H1 (cell line): Measurements from ENCODE around the gene PRR36. TPM values are rescaled to one million over a fixed set of nuclear protein-coding genes. Genes with fewer than 3 reads are reported as not detected.
A peak's percentile ranks its signal among the peaks of the same experiment; 100 is the strongest.

Source experiments
- CTCF ChIA-PET: fragments of 300-600 bp; sonication (Branson Sonifier 250); formaldehyde crosslinking; loops from one replicate; lab custom pipeline; 2021; ENCODE audit not compliant: partially characterized antibody; lab: Charles Lee
- POLR2A ChIA-PET: fragments of 300-600 bp; sonication (Branson Sonifier 250); formaldehyde crosslinking; loops from one replicate; lab custom pipeline; 2021; ENCODE audit warnings: inconsistent platforms; ENCODE audit not compliant: partially characterized antibody; lab: Charles Lee
- DNase-seq, 2 experiments: peaks; one replicate each; pipeline versions ENCODE4 v3.0.0 to v3.0.0-alpha.2; 2010 to 2022; ENCODE audit warnings: low spot score in 2 of 2, low read depth in 1 of 2, mixed read lengths in 1 of 2
- FAIRE-seq: peaks from 2 replicates; lab custom pipeline; 2011; peaks lifted over from hg19 to GRCh38; lab: Jason Lieb, UNC
- H2AFZ ChIP-seq: 2 replicates; pipeline ENCODE4 v1.8.1; 2012; ENCODE audit warnings: low read length, inconsistent platforms
- H2AK5ac ChIP-seq: 2 replicates; pipeline ENCODE4 v1.6.1; 2013; ENCODE audit warnings: low read depth, low read length
- H2BK120ac ChIP-seq: replicated peaks from 2 replicates; pipeline ENCODE3; 2013; ENCODE audit warnings: low read depth, low read length, inconsistent platforms
- H2BK12ac ChIP-seq: 2 replicates; pipeline ENCODE4 v1.6.1; 2013; ENCODE audit warnings: low read depth, low read length
- H2BK15ac ChIP-seq: 2 replicates; pipeline ENCODE4 v1.6.1; 2013; ENCODE audit warnings: low read length
- H2BK20ac ChIP-seq: 2 replicates; pipeline ENCODE4 v1.6.1; 2013; ENCODE audit warnings: low read length
- H2BK5ac ChIP-seq: 2 replicates; pipeline ENCODE4 v1.6.1; 2013; ENCODE audit warnings: low read depth, low read length
- H3K14ac ChIP-seq: 2 replicates; pipeline ENCODE4 v1.6.1; 2013; ENCODE audit warnings: inconsistent platforms; ENCODE audit not compliant: insufficient read length
- H3K18ac ChIP-seq: 2 replicates; pipeline ENCODE4 v1.6.1; 2013; ENCODE audit warnings: low read length; ENCODE audit errors: extremely low read depth
- H3K23ac ChIP-seq: 2 replicates; pipeline ENCODE4 v1.6.1; 2013; ENCODE audit warnings: inconsistent platforms; ENCODE audit not compliant: insufficient read length
- H3K23me2 ChIP-seq: 2 replicates; pipeline ENCODE4 v1.6.1; 2013; ENCODE audit warnings: low read depth, low read length
- H3K27ac ChIP-seq: 2 replicates; pipeline ENCODE4 v1.6.1; 2011; ENCODE audit warnings: low read depth, low read length, inconsistent platforms
- H3K27me3 ChIP-seq, 4 experiments: replicated peaks in 1 of 4; 1 replicate in 1 of 4; 2 replicates in 3 of 4; pipeline versions ENCODE4 v1.6.1 to v1.8.1; 2011 to 2013; ENCODE audit warnings: low read length in 3 of 4, mild to moderate bottlenecking in 3 of 4, inconsistent platforms in 2 of 4, mixed read lengths in 2 of 4, moderate library complexity in 1 of 4; ENCODE audit not compliant: control insufficient read depth in 3 of 4, insufficient read depth in 3 of 4; ENCODE audit errors: extremely low read depth in 1 of 4
- H3K36me3 ChIP-seq, 4 experiments: 2 replicates each; pipeline versions ENCODE4 v1.6.1 to v1.8.1; 2011 to 2013; ENCODE audit warnings: mild to moderate bottlenecking in 4 of 4, low read length in 3 of 4, moderate library complexity in 2 of 4, control low read depth in 1 of 4, inconsistent platforms in 1 of 4; ENCODE audit not compliant: insufficient read depth in 4 of 4, control insufficient read depth in 2 of 4
- H3K4ac ChIP-seq: replicated peaks from 2 replicates; pipeline ENCODE3; 2013; ENCODE audit warnings: low read length, low read depth, mixed read lengths, inconsistent platforms; ENCODE audit not compliant: insufficient read length
- H3K4me1 ChIP-seq, 4 experiments: replicated peaks in 1 of 4; 1 replicate in 1 of 4; 2 replicates in 3 of 4; pipeline versions ENCODE4 v1.6.1 to v1.8.1; 2011 to 2013; ENCODE audit warnings: low read length in 3 of 4, inconsistent platforms in 2 of 4, mixed read lengths in 1 of 4; ENCODE audit not compliant: insufficient read depth in 4 of 4, control insufficient read depth in 3 of 4
- H3K4me2 ChIP-seq, 2 experiments: 2 replicates each; pipeline versions ENCODE4 v1.6.1 to v1.8.1; 2011 to 2013; ENCODE audit warnings: low read depth in 2 of 2, low read length in 2 of 2, control low read depth in 1 of 2, inconsistent platforms in 1 of 2, mild to moderate bottlenecking in 1 of 2; ENCODE audit not compliant: insufficient read depth in 1 of 2
- H3K4me3 ChIP-seq, 4 experiments: fragments of 200-600, 300-600 bp in 1 of 4; sonication (generic), shearing (Covaris generic), sonication (Bioruptor Twin) in 1 of 4; 2 replicates each; pipeline versions ENCODE4 v1.5.1 to v1.8.1; 2011 to 2016; ENCODE audit warnings: low read length in 4 of 4, low read depth in 3 of 4, control low read depth in 2 of 4, inconsistent platforms in 2 of 4, mild to moderate bottlenecking in 2 of 4, mixed read lengths in 1 of 4, moderate library complexity in 1 of 4; ENCODE audit not compliant: insufficient read depth in 2 of 4; ENCODE audit errors: extremely low read depth in 1 of 4
- H3K56ac ChIP-seq: replicated peaks from 2 replicates; pipeline ENCODE3; 2013; ENCODE audit warnings: low read depth, mild to moderate bottlenecking, mixed read lengths, low read length, inconsistent platforms; ENCODE audit not compliant: insufficient read length
- H3K79me1 ChIP-seq: 2 replicates; pipeline ENCODE4 v1.6.1; 2013; ENCODE audit warnings: low read depth, low read length, control low read depth
- H3K79me2 ChIP-seq, 2 experiments: 2 replicates each; pipeline versions ENCODE4 v1.6.1 to v1.8.1; 2012 to 2013; ENCODE audit warnings: low read length in 2 of 2, mild to moderate bottlenecking in 2 of 2, inconsistent platforms in 1 of 2; ENCODE audit not compliant: insufficient read depth in 2 of 2, control insufficient read depth in 1 of 2
- H3K9ac ChIP-seq, 4 experiments: replicated peaks in 1 of 4; 1 replicate in 1 of 4; 2 replicates in 3 of 4; pipeline versions ENCODE4 v1.6.1 to v1.8.1; 2011 to 2013; ENCODE audit warnings: low read depth in 3 of 4, low read length in 3 of 4, control low read depth in 2 of 4, mild to moderate bottlenecking in 2 of 4, moderate library complexity in 2 of 4, inconsistent platforms in 1 of 4; ENCODE audit errors: extremely low read depth in 1 of 4
- H3K9me3 ChIP-seq, 2 experiments: 2 replicates each; pipeline versions ENCODE4 v1.6.1 to v1.8.1; 2012 to 2013; ENCODE audit warnings: mild to moderate bottlenecking in 2 of 2, moderate library complexity in 2 of 2, control low read depth in 1 of 2, inconsistent platforms in 1 of 2, low read depth in 1 of 2, low read length in 1 of 2, mixed read lengths in 1 of 2; ENCODE audit not compliant: insufficient read depth in 2 of 2
- H4K20me1 ChIP-seq, 2 experiments: replicated peaks in 1 of 2; 2 replicates each; pipeline versions ENCODE3 to v1.8.1; 2011 to 2013; ENCODE audit warnings: inconsistent platforms in 2 of 2, low read length in 2 of 2, mild to moderate bottlenecking in 1 of 2; ENCODE audit not compliant: insufficient read depth in 2 of 2, control insufficient read depth in 1 of 2
- H4K5ac ChIP-seq: 2 replicates; pipeline ENCODE4 v1.6.1; 2013; ENCODE audit warnings: low read length, low read depth, mixed read lengths, inconsistent platforms; ENCODE audit not compliant: insufficient read length
- H4K8ac ChIP-seq: 2 replicates; pipeline ENCODE4 v1.8.0; 2013; ENCODE audit warnings: mild to moderate bottlenecking, moderate library complexity, low read length, inconsistent platforms; ENCODE audit not compliant: insufficient read depth; ENCODE audit errors: extremely low read depth
- H4K91ac ChIP-seq: replicated peaks from 2 replicates; pipeline ENCODE3; 2013; ENCODE audit warnings: low read length, mixed read lengths, inconsistent platforms; ENCODE audit not compliant: insufficient read length
- CREB1 ChIP-seq: IDR thresholded peaks from 2 replicates; pipeline ENCODE4 v1.6.1; 2012; ENCODE audit warnings: inconsistent platforms
- PHF8 ChIP-seq: fragments of 200-600 bp; sonication (generic); conservative IDR thresholded peaks from 2 replicates; pipeline ENCODE4 v1.7.1; 2012; ENCODE audit warnings: low read depth, mild to moderate bottlenecking, inconsistent platforms, low read length, moderate library complexity
- WGBS, 2 experiments: shearing (Covaris generic) in 1 of 2; methylation state at CpG; one replicate each; pipeline versions ENCODE4 v1.1.6 to v1.1.7; 2013 to 2015; ENCODE audit warnings: low lambda C conversion rate in 2 of 2, mixed read lengths in 2 of 2, inconsistent platforms in 1 of 2, low coverage in 1 of 2, missing lambda C conversion rate in 1 of 2; ENCODE audit not compliant: insufficient replicate concordance in 2 of 2, insufficient coverage in 1 of 2, insufficient read length in 1 of 2; ENCODE audit errors: extremely low coverage in 1 of 2, missing lambda C conversion rate in 1 of 2; 5-methylcytosine and 5-hydroxymethylcytosine counted together
- polyA plus RNA-seq, 7 experiments: library from polyadenylated mRNA; depleted of rRNA in 3 of 7; stranded (reverse) in 5 of 7; unstranded in 2 of 7; fragments of >200 nt in 5 of 7; fragments of 200-250 nt in 2 of 7; gene quantifications; 1 replicate in 5 of 7; 2 replicates in 1 of 7; 4 replicates in 1 of 7; pipeline versions ENCODE4 v1.2.1 to v1.2.3, GENCODE V29; 2011 to 2013; ENCODE audit warnings: missing spikeins in 2 of 7, mixed read lengths in 2 of 7
- total RNA-seq: library from RNA; stranded (reverse); fragmentation: NEBNext Ultra II Directional; extraction: Animal tissue kit (Norgen Biotek cat#: 25700); gene quantifications from 2 replicates; pipeline ENCODE4 v1.2.1, GENCODE V29; 2021
- TF ChIP-seq, protein P1 (sequence below), 3 experiments: IDR thresholded peaks; 1 replicate in 2 of 3; 2 replicates in 1 of 3; pipeline versions ENCODE4 v1.5.1 to v1.6.1; 2011; ENCODE audit warnings: low read length in 3 of 3, mild to moderate bottlenecking in 3 of 3, inconsistent platforms in 2 of 3, low read depth in 1 of 3, moderate library complexity in 1 of 3; ENCODE audit not compliant: insufficient read depth in 1 of 3; ENCODE audit errors: control extremely low read depth in 1 of 3

Gene PRR36
- total and polyA plus RNA-seq, 2 of the 8 experiments (the other 6 are each of a cell fraction or from before 2014, with no cell fraction given): 1.6 to 23.9 TPM

DNA sequence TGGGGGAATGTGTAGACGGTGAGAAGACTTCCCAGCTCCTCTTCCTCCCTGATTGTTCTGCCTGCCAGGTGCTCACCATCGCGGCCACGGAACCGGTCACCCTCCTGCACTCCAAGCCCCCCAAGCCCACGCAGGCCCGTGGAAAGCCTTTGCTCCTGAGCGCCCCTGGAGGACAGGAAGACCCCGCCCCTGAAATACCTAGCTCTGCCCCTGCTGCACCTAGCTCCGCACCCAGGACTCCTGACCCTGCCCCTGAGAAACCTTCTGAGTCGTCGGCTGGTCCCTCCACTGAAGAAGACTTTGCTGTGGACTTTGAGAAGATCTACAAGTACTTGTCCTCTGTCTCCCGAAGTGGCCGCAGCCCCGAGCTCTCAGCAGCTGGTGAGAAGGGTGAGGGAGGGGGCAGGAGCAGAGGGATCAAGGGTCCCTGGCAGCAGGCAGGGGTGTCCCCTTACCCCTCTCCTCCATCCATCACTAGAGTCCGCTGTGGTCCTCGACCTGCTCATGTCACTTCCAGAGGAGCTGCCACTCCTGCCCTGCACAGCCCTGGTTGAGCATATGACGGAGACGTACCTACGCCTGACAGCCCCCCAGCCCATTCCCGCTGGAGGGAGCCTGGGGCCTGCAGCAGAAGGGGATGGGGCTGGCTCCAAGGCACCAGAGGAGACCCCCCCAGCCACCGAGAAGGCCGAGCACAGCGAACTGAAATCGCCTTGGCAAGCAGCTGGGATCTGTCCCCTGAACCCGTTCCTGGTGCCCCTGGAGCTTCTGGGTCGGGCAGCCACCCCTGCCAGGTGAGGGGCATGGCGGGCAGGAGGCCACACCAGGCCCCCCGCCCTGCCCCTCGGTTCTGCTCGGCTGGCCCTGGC is 48.0 kb upstream of the PRR36 start:
- Histone ChIP-seq H3K9ac (no peak overlapping the region), H3K27me3 (peaks cover 5 to 18% (median 16%) of the 10 kb centered on the region in 4 experiments; a peak in 6 of 7 replicates), H3K14ac (no peak overlapping the region), H4K20me1 (peaks cover 10 to 15% of the 10 kb centered on the region in 2 experiments), H3K27ac (no peak overlapping the region), H2BK5ac (no peak overlapping the region), H2AFZ (no peak overlapping the region), H3K23ac (no peak overlapping the region), H3K4me3 (no peak overlapping the region), H2BK120ac (no peak overlapping the region), H3K9me3 (no peaks in the 10 kb centered on the region), H4K5ac (no peak overlapping the region), H3K79me1 (no peaks in the 10 kb centered on the region), H3K23me2 (peaks cover 20% of the 10 kb centered on the region), H3K18ac (no peak overlapping the region), H3K4me1 (peaks cover 0 to 25% (median 12%) of the 10 kb centered on the region in 4 experiments; a peak in 5 of 7 replicates), H3K4ac (no peak overlapping the region), H2BK15ac (no peak overlapping the region), H3K4me2 (no peak overlapping the region; a peak in 1 of 4 replicates), H4K8ac (no peak overlapping the region), H2BK20ac (no peak overlapping the region), H2BK12ac (no peak overlapping the region), H3K36me3 (peaks cover 0 to 3% (median 0%) of the 10 kb centered on the region in 4 experiments; a peak in 2 of 8 replicates), H4K91ac (no peak overlapping the region), H3K56ac (no peak overlapping the region), H2AK5ac (no peak overlapping the region), H3K79me2 (no peaks in the 10 kb centered on the region)
- no peak for TF ChIP-seq PHF8
- no peak for TF ChIP-seq CREB1
- TF ChIP-seq, protein P1, sequence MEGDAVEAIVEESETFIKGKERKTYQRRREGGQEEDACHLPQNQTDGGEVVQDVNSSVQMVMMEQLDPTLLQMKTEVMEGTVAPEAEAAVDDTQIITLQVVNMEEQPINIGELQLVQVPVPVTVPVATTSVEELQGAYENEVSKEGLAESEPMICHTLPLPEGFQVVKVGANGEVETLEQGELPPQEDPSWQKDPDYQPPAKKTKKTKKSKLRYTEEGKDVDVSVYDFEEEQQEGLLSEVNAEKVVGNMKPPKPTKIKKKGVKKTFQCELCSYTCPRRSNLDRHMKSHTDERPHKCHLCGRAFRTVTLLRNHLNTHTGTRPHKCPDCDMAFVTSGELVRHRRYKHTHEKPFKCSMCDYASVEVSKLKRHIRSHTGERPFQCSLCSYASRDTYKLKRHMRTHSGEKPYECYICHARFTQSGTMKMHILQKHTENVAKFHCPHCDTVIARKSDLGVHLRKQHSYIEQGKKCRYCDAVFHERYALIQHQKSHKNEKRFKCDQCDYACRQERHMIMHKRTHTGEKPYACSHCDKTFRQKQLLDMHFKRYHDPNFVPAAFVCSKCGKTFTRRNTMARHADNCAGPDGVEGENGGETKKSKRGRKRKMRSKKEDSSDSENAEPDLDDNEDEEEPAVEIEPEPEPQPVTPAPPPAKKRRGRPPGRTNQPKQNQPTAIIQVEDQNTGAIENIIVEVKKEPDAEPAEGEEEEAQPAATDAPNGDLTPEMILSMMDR (IDR thresholded peaks at IDR 0.05; ENCODE audit: control extremely low read depth in 1 of 3, insufficient read depth in 1 of 3, low read depth in 1 of 3, low read length in 3 of 3): peak; percentile 5 to 36 (median 21); a peak in 2 of 4 replicates
- ChIA-PET POLR2A (interaction anchor here (0.6 to 10.6 kb wide), 8 partner anchors 8 to 281 kb away, joined by 3 to 106 read pairs (median 8); partner anchors contain the start of genes MAP2K7 and TIMM44), CTCF (interaction anchor here (0.6 to 9.0 kb wide), 11 partner anchors 13 to 130 kb away, joined by 3 to 112 read pairs (median 4); partner anchors contain the start of genes CCL25, PRR36 and TIMM44)
- no peak for FAIRE-seq
- 93% methylated on average over 31 of the region's 31 CpGs; no CpG with 5 or more reads in 1 of the 2 experiments for WGBS, 2 experiments
- DNase-seq: no peak
